Urothelium cell line (cell line): ENCODE measurements around the gene CST6.
A peak's percentile ranks its signal among the peaks of the same experiment; 100 is the strongest.
"Not testable (repeated sequence)": the region's sequence is repeated elsewhere in the genome, so short reads cannot be mapped to it uniquely, and the experiment has no call there.

Experiments used
- DNase-seq: peaks from one replicate; pipeline ENCODE4 v3.0.0; 2011; ENCODE audit warnings: low spot score, mixed read lengths
- FAIRE-seq: peaks from 2 replicates; lab custom pipeline; 2011; peaks lifted over from hg19 to GRCh38; lab: Jason Lieb, UNC

Gene CST6

GRCh38 chr11:65982824-65983588 is 28.8 kb upstream of the CST6 start:
- FAIRE-seq (no peak), DNase-seq (no peak)

- FAIRE-seq (no peak), DNase-seq (no peak)
These were observed 28.2 kb upstream of the CST6 start for GRCh38 chr11:65983589-65983987.

GRCh38 chr11:65987336-65987735 is 24.5 kb upstream of the CST6 start:
- DNase-seq (no peak), FAIRE-seq (no peak)

GRCh38 chr11:65988791-65989592 is 22.8 kb upstream of the CST6 start:
- FAIRE-seq, result peak; percentile 93

GRCh38 chr11:65992056-65992455 is 19.8 kb upstream of the CST6 start:
- FAIRE-seq, result no peak
- DNase-seq, result no peak

More at GRCh38 chr11:65988791-65989592, 22.8 kb upstream of the CST6 start:
- peak; percentile 85 for DNase-seq

GRCh38 chr11:65997286-65997685 is 14.5 kb upstream of the CST6 start:
- DNase-seq (no peak), FAIRE-seq (no peak)

GRCh38 chr11:66001942-66002647 is 9.7 kb upstream of the CST6 start, which contains the start of the genes BANF1 and EIF1AD:
Gene BANF1 (plus strand): TSS chr11:66002503. CDS start chr11:66003251, 748 bp downstream.
Gene EIF1AD (minus strand): TSS chr11:66002157. CDS start chr11:66000389, 1,768 bp downstream.
- FAIRE-seq (no peak), DNase-seq (peak; percentile 92)

- no peak for FAIRE-seq
- DNase-seq, result peak; percentile 74
These were observed 9.1 kb upstream of the CST6 start for GRCh38 chr11:66002648-66003225.

- FAIRE-seq (no peak), DNase-seq (no peak)
These were observed 8.5 kb upstream of the CST6 start for GRCh38 chr11:66003291-66003690.

- no peak for DNase-seq
- FAIRE-seq, result no peak
These were observed 7.6 kb upstream of the CST6 start for GRCh38 chr11:66004186-66004585.

- FAIRE-seq (no peak), DNase-seq (no peak)
These were observed 5.5 kb upstream of the CST6 start for GRCh38 chr11:66006134-66006890.

GRCh38 chr11:66006891-66007176 is 5.0 kb upstream of the CST6 start:
- DNase-seq (no peak), FAIRE-seq (no peak)

- DNase-seq, result no peak
- FAIRE-seq, result no peak
These were observed 4.6 kb upstream of the CST6 start for GRCh38 chr11:66007201-66007634.

- no peak for FAIRE-seq
- no peak for DNase-seq
These were observed 3.7 kb upstream of the CST6 start for GRCh38 chr11:66008095-66008467.

- FAIRE-seq (no peak), DNase-seq (no peak)
These were observed 3.2 kb upstream of the CST6 start for GRCh38 chr11:66008468-66009101.

GRCh38 chr11:66010036-66010435 is 1.8 kb upstream of the CST6 start:
- FAIRE-seq, DNase-seq: not testable (repeated sequence)

GRCh38 chr11:66011239-66011784 is 496 bp upstream of the CST6 start:
- FAIRE-seq, result peak; percentile 42
- peak; percentile 60 for DNase-seq

GRCh38 chr11:66012371-66012945 is 650 bp downstream of the CST6 start:
- DNase-seq, result no peak
- FAIRE-seq, result no peak
